HG02763 (cell line): Measurements from ENCODE around the gene ZNF735.
"Not testable (repeated sequence)": the region's sequence is repeated elsewhere in the genome, so short reads cannot be mapped to it uniquely, and the experiment has no call there.

Experiments
- ATAC-seq: cut with Tn5 transposase; IDR thresholded peaks from one replicate; pipeline ENCODE4 v1.9.1; 2021; ENCODE audit warnings: mild to moderate bottlenecking, moderate library complexity; ENCODE audit not compliant: unreplicated experiment

Gene ZNF735

DNA sequence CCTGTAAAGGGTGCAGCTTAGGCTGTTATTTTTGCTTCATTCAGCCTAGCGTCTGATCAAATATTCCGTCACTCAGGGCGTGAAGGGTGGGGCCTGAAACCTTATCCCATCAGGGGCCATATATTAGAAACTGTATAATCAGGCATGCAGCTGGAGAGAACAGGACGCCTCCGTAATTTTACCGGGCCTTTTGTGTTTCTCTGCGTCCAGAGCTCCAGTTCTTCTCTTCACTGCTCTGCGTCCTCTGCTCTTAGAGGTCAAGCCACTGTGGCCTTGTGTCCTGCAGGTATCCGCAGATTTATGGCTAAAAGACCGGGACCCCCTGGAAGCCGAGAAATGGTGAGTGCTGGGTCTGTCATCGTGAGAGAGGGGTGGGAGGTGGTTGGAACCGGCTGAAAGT lies at the start of gene ZNF735:
TSS of gene ZNF735 (plus strand) at position 301 of the 400 bp plus-strand sequence. CDS start at position 301, 0 bp downstream.
- ATAC-seq = no peak

DNA sequence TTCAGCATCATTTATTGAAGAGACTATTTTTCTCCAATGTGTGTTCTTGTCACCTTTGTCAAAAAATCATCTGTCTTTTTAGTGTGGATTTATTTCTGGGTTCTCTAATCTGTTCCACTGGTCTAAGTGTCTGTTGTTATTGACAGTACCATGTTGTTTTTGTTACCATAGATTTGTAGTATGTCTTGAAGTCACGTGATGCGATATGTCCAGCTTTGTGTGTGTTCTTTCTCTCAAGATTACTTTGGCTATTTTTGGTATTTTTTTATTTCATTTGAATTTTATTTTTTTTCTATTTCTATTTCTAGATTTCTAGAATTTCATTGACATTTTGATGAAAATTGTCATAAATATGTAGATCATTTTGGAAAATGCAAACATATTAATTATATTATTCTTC lies 36.0 kb upstream of the ZNF735 start:
- not testable (repeated sequence) for ATAC-seq

DNA sequence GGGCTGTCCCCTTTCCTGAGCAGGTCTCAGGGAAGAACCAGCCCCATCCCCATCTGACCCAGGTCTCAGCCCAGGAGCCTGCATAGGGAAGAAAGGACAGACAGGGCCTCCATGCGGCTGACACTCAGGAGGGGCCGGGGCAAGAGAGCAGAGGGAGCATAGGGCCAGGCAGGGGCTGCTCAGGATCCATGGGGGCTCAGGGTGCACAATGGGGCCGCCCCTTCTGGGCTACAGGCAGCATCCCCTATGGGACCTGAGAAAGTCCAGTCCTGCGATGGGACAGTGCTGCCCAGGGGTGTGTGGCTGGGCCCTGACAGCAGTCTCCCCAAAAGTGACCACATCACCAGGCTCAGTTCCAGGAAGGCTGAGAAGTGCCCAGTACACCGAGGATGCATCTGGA lies 32.7 kb upstream of the ZNF735 start:
- ATAC-seq = no peak

DNA sequence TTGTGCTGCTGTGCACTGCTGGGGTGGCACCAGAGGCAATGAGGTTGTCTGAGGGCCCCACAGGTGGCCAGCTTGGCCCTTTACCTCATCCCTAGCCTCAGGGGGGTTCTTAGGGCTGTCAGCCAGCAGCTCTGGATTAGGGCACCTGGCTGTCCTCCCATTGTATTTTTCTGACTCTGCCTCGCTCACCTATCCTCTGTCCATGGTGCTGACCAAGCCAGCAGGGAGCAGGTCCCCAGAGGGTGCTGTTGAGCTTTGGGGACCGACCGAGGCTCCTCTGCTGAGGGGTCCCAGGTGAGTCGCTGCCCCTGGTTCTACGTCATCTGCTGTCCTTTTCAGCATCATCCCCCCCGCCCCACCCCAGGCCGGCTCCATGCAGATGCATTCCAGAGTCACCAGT lies 32.1 kb upstream of the ZNF735 start:
- ATAC-seq = no peak

DNA sequence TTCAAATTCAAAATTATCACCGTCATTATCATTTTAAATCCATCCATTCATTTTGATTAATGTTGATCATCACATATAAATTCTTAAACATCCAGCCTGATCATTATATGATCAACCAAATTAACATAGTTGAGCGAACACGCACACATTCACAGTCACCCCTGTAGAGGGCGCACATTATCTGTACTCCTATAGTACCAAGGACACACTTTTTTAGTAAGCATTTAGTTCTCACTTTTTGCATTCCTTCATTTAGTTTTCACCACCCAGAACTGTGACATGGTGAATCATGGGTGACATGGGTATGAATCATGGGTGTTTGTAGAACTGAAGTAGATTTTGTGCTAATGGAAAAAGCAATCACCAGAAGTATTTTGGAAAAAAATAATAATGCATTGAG lies 26.0 kb upstream of the ZNF735 start:
- ATAC-seq = no peak

DNA sequence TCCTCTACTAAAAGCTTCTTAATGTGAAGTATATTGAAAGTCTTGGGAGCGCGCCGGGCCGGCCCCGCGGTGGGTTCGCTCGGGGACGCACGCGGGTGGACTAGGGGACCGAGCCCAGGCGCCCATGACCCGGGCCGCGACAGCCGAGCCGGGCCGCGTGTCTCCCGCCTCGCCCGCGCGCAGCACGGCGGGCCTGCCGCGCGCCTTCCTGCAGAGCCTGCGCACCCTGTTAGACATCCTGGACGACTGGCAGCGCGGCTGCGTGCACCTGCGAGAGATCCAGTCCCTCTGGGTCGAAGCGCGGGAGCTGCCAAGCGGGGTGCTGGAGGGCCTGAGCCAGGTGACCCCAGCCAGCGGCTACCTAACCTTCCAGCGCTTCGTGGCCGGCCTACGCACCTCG lies 25.4 kb upstream of the ZNF735 start:
- no peak for ATAC-seq

DNA sequence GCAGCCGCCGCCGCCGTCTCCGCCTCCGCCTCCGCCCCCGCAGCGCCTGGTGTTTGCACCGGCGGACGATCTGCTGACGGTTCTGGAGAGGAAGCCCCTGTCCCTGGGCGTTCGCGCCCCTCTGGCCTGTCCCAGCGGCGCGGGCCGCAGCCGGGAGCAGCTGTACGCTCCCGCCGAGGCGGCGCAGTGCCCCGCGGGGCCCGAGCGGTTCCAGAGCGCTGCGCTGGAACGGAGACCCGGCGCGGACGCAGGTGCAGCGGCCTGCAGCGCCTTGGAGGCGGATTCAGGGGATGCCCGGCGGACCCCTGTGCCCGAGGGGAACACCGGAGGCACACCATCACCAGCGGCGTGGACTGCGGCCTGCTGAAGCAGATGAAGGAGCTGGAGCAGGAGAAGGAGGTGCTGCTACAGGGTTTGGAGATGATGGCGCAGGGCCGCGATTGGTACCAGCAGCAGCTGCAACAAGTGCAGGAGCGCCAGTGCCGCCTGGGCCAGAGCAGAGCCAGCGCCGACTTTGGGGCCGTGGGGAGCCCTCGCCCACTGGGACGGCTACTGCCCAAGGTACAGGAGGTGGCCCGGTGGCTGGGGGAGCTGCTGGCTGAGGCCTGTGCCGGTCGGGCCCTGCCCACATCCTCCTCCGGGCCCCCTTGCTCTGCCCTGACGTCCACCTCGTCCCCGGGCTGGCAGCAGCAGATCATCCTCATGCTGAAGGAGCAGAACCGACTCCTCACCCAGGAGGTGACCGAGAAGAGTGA lies 24.8 kb upstream of the ZNF735 start:
- ATAC-seq = no peak

DNA sequence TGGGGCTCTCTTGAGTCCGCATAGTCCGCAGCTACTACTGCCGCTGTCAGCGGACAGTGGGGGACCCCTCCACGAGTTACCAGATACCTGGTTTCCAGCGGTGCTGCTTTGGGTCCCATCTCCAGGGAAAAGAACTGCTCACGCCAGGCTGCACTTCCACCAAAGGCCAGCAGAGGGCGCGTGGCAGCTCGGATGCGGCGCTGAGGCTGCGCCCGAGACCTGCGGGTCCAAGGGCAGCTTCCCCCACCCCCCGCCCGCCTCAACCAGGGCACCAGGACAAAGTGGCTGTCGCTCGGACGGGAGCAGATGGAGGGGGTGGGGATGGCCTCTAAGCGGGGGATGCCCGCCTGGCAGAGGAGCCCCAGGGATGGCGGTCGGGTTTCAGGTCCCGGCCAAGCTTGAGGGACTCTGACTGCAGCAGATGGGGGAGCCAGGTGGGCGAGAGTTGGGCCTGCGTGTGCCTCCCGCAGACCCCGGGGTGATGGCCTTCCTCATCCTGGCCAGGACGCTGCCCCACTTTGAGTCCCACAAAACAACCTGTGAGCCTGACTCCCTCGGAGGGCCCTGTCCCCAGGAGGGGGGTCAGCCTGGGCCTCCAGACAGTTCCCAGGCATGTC lies 23.8 kb upstream of the ZNF735 start:
- ATAC-seq = no peak

DNA sequence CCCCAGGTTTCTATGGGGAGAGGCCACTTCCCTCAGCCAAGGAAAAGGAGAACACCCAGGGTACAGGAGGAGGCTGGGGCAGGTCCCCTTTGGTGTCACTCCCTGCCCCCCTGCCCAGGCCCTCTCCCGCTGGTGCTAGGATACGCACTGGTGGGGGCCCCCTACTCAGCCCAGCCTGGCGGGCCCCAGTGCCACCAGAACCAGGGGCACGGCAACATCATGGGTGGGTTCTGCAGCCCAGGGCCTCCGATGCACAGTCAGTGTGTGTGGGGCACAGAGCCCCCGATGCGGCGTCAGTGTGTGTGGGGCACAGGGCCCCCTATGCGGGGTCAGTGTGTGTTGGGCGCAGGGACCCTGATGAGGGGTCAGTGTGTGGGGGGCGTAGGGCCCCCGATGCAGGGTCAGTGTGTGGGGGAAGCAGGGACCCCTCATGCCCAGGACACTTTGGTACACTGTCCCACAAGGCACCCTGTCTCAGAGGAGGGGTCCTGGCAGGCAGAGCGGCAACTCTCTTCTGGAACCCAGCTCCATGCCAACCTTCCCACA lies 23.1 kb upstream of the ZNF735 start:
- no peak for ATAC-seq

DNA sequence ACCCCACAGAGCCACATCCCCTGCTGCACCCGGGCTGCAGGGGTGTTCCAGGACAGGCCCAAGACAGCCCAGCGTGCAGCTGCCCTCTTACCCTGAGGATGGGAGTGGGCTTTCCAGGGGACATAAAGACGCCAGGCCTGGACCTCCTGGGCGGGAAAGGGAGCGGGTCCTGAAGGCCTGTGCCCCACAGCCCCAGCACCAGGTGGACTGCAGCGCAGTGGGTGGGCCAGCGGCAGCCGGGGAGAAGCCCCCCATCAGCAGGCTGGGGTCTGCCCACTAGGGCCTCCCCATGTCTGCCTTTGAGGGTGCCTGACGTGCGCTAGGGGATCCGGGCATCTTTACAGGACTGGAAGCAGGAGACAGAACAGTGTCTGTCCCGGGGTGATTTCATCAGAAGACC lies 22.6 kb upstream of the ZNF735 start:
- no peak for ATAC-seq

DNA sequence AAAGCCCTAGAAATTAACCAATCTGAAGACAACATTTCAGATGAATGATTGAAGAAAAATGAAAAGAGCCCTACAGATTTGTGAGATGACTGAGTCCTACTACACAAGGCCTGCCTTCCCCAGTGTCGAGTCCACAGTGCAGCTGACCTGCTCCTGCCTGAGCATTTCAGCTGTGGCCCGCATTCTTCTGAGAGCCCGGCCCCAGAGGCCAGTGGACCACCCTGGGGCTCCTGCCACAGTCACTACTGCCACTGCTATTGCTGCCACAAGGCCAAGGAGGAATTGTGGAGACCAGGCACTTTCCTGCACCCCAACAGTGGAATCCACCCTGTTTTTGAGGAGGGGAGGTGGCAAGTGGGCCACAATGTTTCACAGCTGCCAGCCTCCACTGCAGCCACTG lies 19.6 kb upstream of the ZNF735 start:
- no peak for ATAC-seq

DNA sequence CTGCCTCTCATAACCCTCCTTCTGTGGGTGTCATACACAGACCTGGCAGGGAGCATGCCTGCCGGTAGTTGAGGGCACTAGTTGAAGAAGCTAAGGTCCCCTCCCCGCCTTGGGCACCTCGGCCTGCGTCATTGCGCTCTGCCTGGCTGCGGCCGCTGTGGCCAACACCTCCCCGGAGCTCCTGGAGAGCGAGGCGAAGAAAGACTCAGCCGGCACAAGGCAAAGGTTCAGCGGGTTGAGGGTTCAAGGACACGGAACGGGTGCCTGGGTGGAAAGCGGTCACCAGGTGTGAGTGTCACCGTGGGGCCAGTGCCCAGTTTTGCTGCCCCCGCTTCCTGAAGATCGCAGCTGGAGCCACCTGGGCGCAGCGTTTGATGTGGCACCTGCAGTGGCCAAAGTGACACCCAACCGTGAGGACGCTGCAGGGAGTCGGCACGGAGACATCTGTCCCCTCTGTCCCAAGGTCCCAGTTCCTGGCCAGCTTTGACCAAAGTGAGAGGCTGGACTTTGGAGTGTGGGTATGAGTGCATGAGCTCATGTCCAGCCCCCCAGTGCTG lies 14.8 kb upstream of the ZNF735 start:
- ATAC-seq = no peak

DNA sequence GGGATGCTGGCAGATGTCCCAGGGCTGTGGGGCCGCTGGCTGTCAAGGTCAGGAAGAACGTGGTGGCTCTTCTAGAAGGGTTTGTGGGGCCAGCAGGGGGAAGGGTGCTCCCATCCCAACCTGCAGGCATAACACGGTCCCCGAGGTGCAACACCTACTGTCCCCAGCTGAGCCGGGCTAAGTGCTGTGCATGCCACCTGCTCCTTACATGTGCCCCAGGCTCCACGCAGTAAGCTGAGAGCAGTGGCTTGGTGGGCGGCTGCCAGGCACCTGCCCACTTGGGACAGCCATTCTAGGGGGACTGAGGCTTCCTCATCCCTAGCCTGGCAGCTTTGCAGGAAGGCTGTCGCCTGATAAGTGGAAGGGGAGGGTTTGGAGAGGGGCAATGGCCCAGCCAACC lies 14.2 kb upstream of the ZNF735 start:
- ATAC-seq = no peak

DNA sequence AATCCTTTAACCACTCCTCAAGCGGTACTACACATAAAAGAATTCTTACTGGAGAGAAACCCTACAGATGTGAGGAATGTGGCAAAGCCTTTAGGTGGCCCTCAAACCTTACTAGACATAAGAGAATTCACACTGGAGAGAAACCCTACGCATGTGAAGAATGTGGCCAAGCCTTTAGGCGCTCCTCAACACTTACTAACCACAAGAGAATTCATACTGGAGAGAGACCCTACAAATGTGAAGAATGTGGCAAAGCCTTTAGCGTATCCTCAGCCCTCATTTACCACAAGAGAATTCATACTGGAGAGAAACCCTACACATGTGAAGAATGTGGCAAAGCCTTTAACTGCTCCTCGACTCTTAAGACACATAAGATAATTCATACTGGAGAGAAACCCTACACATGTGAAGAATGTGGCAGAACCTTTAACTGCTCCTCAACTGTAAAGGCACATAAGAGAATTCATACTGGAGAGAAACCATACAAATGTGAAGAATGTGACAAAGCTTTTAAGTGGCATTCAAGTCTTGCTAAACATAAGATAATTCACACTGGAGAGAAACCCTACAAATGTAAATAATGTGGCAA lies 12.8 kb downstream of the ZNF735 start:
- not testable (repeated sequence) for ATAC-seq

DNA sequence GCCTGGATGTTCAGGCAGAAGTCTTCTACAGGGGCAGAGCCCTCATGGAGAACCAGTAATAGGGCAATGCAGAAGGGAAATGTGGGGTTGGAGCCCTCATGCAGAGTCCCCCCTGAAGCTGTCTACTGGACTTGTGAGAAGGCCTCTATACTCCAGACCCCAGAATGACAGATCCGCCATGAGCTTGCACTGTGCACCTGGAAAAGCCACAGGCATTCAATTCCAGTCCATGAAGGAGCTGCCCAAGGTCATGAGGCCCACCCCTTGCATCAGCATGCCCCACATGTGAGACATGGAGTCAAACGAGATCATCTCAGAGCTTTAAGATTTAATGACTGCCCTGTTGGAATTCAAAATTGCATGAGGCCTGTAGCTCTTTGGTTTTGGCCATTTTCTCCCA lies 16.4 kb downstream of the ZNF735 start:
- no peak for ATAC-seq

DNA sequence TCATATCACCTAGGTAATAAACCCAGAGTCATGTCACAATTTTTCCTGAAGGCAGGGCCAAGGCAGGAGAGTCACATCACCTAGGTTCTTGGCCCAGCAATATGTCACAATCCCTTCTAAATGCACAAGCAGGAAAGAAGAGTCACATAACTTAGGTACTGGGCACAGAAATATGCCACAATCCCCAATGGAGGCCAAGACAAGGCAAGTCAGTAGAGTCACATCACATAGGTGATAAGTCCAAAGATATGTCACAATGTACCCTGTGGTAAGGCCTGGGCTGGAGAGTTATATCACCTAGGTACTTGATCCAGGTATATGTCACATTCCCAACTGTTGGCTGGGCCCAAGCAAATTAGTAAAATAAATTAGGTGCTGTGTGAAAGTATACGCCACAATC lies 21.2 kb downstream of the ZNF735 start, which contains the start of gene ZNF679:
TSS of gene ZNF679 (plus strand) at position 301 of the 400 bp plus-strand sequence. CDS start 20,644 bp downstream, outside the sequence.
- ATAC-seq = not testable (repeated sequence)

DNA sequence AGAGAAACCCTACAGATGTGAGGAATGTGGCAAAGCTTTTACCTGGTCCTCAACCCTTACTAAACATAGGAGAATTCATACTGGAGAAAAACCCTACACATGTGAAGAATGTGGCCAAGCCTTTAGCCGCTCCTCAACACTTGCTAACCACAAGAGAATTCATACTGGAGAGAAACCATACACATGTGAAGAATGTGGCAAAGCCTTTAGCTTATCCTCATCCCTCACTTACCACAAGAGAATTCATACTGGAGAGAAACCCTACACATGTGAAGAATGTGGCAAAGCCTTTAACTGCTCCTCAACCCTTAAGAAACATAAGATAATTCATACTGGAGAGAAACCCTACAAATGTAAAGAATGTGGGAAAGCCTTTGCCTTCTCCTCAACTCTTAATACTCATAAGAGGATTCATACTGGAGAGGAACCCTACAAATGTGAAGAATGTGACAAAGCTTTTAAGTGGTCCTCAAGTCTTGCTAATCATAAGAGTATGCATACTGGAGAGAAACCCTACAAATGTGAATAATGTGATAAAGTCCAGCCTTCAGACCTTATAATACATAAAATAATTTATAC lies 59.4 kb downstream of the ZNF735 start:
- ATAC-seq = no peak
